HFF-Myc (cell line): ENCODE results near the gene CLVS2.

Experiments used
- DNase-seq: peaks from one replicate; pipeline ENCODE4 v3.0.0-alpha.2; 2011; ENCODE audit warnings: low read depth; ENCODE audit errors: extremely low read depth
- H3K4me3 ChIP-seq: replicated peaks from 2 replicates; pipeline ENCODE4 v1.5.1; 2011; ENCODE audit warnings: low read depth, mild to moderate bottlenecking, control low read depth, low read length
- TF ChIP-seq, protein P1 (sequence below): IDR thresholded peaks from 2 replicates; pipeline ENCODE4 v1.5.1; 2012; ENCODE audit warnings: mild to moderate bottlenecking, low read depth, low read length, control low read depth; ENCODE audit errors: missing control alignments

CLVS2 gene

GRCh38 chr6:123116370-123116769 lies 120.3 kb downstream of the CLVS2 start:
- TF ChIP-seq, protein P1, sequence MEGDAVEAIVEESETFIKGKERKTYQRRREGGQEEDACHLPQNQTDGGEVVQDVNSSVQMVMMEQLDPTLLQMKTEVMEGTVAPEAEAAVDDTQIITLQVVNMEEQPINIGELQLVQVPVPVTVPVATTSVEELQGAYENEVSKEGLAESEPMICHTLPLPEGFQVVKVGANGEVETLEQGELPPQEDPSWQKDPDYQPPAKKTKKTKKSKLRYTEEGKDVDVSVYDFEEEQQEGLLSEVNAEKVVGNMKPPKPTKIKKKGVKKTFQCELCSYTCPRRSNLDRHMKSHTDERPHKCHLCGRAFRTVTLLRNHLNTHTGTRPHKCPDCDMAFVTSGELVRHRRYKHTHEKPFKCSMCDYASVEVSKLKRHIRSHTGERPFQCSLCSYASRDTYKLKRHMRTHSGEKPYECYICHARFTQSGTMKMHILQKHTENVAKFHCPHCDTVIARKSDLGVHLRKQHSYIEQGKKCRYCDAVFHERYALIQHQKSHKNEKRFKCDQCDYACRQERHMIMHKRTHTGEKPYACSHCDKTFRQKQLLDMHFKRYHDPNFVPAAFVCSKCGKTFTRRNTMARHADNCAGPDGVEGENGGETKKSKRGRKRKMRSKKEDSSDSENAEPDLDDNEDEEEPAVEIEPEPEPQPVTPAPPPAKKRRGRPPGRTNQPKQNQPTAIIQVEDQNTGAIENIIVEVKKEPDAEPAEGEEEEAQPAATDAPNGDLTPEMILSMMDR: no peak

GRCh38 chr6:123117145-123117908 lies 121.3 kb downstream of the CLVS2 start:
- DNase-seq: no peak
- TF ChIP-seq, protein P1: no peak
- H3K4me3 ChIP-seq: no peak overlapping the region

More at GRCh38 chr6:123116370-123116769, 120.3 kb downstream of the CLVS2 start:
- no peak for DNase-seq
- no peak overlapping the region for H3K4me3 ChIP-seq

- no peak for DNase-seq
- H3K4me3 ChIP-seq: no peak overlapping the region
- TF ChIP-seq, protein P1: no peak
These were observed 122.8 kb downstream of the CLVS2 start for GRCh38 chr6:123118811-123119210.
